Progenitor cell of endocrine pancreas (in vitro differentiated cells): ENCODE results near the gene COA5. TPM values are rescaled to one million over a fixed set of nuclear protein-coding genes. Genes with fewer than 3 reads are reported as not detected.

Experiments used
- DNase-seq: peaks from one replicate; pipeline ENCODE4 v3.0.0; 2021; ENCODE audit warnings: low spot score; ENCODE audit not compliant: unreplicated experiment
- H3K27ac Mint-ChIP-seq: 2 replicates; pipeline ENCODE4 v1.8.0; 2021; ENCODE audit warnings: mild to moderate bottlenecking, moderate library complexity, mixed read lengths
- H3K27me3 Mint-ChIP-seq: 2 replicates; pipeline ENCODE4 v1.8.0; 2021; ENCODE audit warnings: mixed read lengths
- H3K36me3 Mint-ChIP-seq: 2 replicates; pipeline ENCODE4 v1.8.0; 2022; ENCODE audit warnings: mixed read lengths; ENCODE audit not compliant: insufficient read depth
- H3K4me1 Mint-ChIP-seq: 2 replicates; pipeline ENCODE4 v1.8.0; 2021; ENCODE audit warnings: low read depth, mixed read lengths
- H3K4me3 Mint-ChIP-seq: 2 replicates; pipeline ENCODE4 v1.8.0; 2021; ENCODE audit warnings: low read depth, mild to moderate bottlenecking, moderate library complexity, mixed read lengths
- H3K9me3 Mint-ChIP-seq: 2 replicates; pipeline ENCODE4 v1.8.0; 2021; ENCODE audit warnings: low read depth, mixed read lengths
- CTCF ChIP-seq: fragments of 200-600 bp; sonication (generic); IDR thresholded peaks from one replicate; pipeline ENCODE4 v1.5.0; 2021; ENCODE audit warnings: antibody characterized with exemption, mild to moderate bottlenecking; ENCODE audit not compliant: unreplicated experiment
- total RNA-seq: library from RNA; stranded (reverse); gene quantifications from 2 replicates; pipeline ENCODE4 v1.2.1, GENCODE V29; 2021

Gene COA5
- total RNA-seq, 1 donor from 2014 or later, result 45.2 TPM

- Mint-ChIP-seq H3K27ac (peak overlapping the region; percentile 22), H3K27me3 (no peaks in the 10 kb centered on the region), H3K36me3 (peaks cover 21% of the 10 kb centered on the region), H3K9me3 (no peaks in the 10 kb centered on the region), H3K4me1 (peaks cover 21% of the 10 kb centered on the region), H3K4me3 (no peak overlapping the region)
- no peak for TF ChIP-seq CTCF
- no peak for DNase-seq
These were observed 5.9 kb upstream of the COA5 start for GRCh38 chr2:98614024-98614739.

GRCh38 chr2:98608962-98609604, 771 bp upstream of the COA5 start:
- peak overlapping the region; percentile 85 for H3K4me3 Mint-ChIP-seq
- H3K9me3 Mint-ChIP-seq, result no peaks in the 10 kb centered on the region
- no peaks in the 10 kb centered on the region for H3K27me3 Mint-ChIP-seq
- H3K4me1 Mint-ChIP-seq, result peaks cover 35% of the 10 kb centered on the region
- peaks cover 9% of the 10 kb centered on the region for H3K36me3 Mint-ChIP-seq
- TF ChIP-seq CTCF, result no peak
- no peak for DNase-seq
- H3K27ac Mint-ChIP-seq, result peak overlapping the region; percentile 94

GRCh38 chr2:98607741-98608115, 584 bp downstream of the COA5 start:
- no peak for TF ChIP-seq CTCF
- Mint-ChIP-seq H3K4me1 (peaks cover 35% of the 10 kb centered on the region), H3K27ac (peak overlapping the region; percentile 94), H3K4me3 (peak overlapping the region; percentile 85), H3K36me3 (peaks cover 5% of the 10 kb centered on the region), H3K9me3 (no peaks in the 10 kb centered on the region), H3K27me3 (no peaks in the 10 kb centered on the region)
- no peak for DNase-seq

- Mint-ChIP-seq H3K36me3 (peaks cover 5% of the 10 kb centered on the region), H3K4me1 (peaks cover 35% of the 10 kb centered on the region), H3K27me3 (no peaks in the 10 kb centered on the region), H3K27ac (peak overlapping the region; percentile 94), H3K4me3 (peak overlapping the region; percentile 85), H3K9me3 (no peaks in the 10 kb centered on the region)
- no peak for DNase-seq
- TF ChIP-seq CTCF, result no peak
These were observed 1.2 kb downstream of the COA5 start for GRCh38 chr2:98607104-98607503.

- Mint-ChIP-seq H3K4me1 (peaks cover 33% of the 10 kb centered on the region), H3K4me3 (peak overlapping the region; percentile 85), H3K36me3 (peaks cover 9% of the 10 kb centered on the region), H3K27me3 (no peaks in the 10 kb centered on the region), H3K27ac (peak overlapping the region; percentile 94), H3K9me3 (no peaks in the 10 kb centered on the region)
- no peak for DNase-seq
- TF ChIP-seq CTCF, result no peak
These were observed 1.9 kb downstream of the COA5 start for GRCh38 chr2:98606431-98606830.
